Measurements from ENCODE around the gene MPHOSPH9. TPM values are rescaled to one million over a fixed set of nuclear protein-coding genes. Genes with fewer than 3 reads are reported as not detected.

Gene MPHOSPH9
- total RNA-seq, 1 donor from 2014 or later: 302 TPM

- H3K27ac Mint-ChIP-seq: peak overlapping the region; percentile 51
- H3K4me2 ChIP-seq: no peak overlapping the region
- no peak overlapping the region for H3K9ac ChIP-seq
- peak overlapping the region; percentile 69 for H3K4me3 Mint-ChIP-seq
- no peak for TF ChIP-seq EZH2 (IDR thresholded peaks at IDR 0.05)
- TF ChIP-seq CTCF (IDR thresholded peaks at IDR 0.05): no peak
- TF ChIP-seq EZH2phosphoT487 (IDR thresholded peaks at IDR 0.05): no peak
- H3F3A ChIP-seq (ENCODE audit: low read depth): peaks cover 68% of the 10 kb centered on the region
- H3K27ac ChIP-seq: peak overlapping the region; percentile 91
- peaks cover 77% of the 10 kb centered on the region for H3K79me2 ChIP-seq (ENCODE audit: low read depth)
- H3K27me3 ChIP-seq: no peaks in the 10 kb centered on the region
- H3K9me3 Mint-ChIP-seq: no peaks in the 10 kb centered on the region
- no peak overlapping the region for H3K4me3 ChIP-seq
- H2AFZ ChIP-seq (replicated peaks): no peak overlapping the region
- peaks cover 6% of the 10 kb centered on the region for H3K27me3 Mint-ChIP-seq (ENCODE audit: insufficient read depth, low read depth)
- H3K36me3 Mint-ChIP-seq: peaks cover 45% of the 10 kb centered on the region
- peaks cover 6% of the 10 kb centered on the region for H4K20me1 ChIP-seq (ENCODE audit: low read depth)
- no peaks in the 10 kb centered on the region for H3K36me3 ChIP-seq
- peaks cover 38% of the 10 kb centered on the region for H3K4me1 ChIP-seq
- no peaks in the 10 kb centered on the region for H3K9me3 ChIP-seq (ENCODE audit: low read depth)
- peaks cover 13% of the 10 kb centered on the region for H3K4me1 Mint-ChIP-seq
- no peak for DNase-seq (ENCODE audit: low spot score)
Observed at GRCh38 chr12:123263196-123263817, 30.4 kb upstream of the MPHOSPH9 start.

GRCh38 chr12:123261196-123261595, 28.3 kb upstream of the MPHOSPH9 start:
- peak overlapping the region; percentile 91 for H3K27ac ChIP-seq
- peak; percentile 57 for DNase-seq (ENCODE audit: low spot score)
- H4K20me1 ChIP-seq (ENCODE audit: low read depth): peaks cover 6% of the 10 kb centered on the region
- no peak overlapping the region for H2AFZ ChIP-seq (replicated peaks)
- H3K79me2 ChIP-seq (ENCODE audit: low read depth): peaks cover 59% of the 10 kb centered on the region
- Mint-ChIP-seq H3K4me1 (peaks cover 3% of the 10 kb centered on the region), H3K36me3 (peaks cover 38% of the 10 kb centered on the region), H3K27me3 (ENCODE audit: insufficient read depth, low read depth) (peaks cover 4% of the 10 kb centered on the region), H3K27ac (no peak overlapping the region), H3K9me3 (no peaks in the 10 kb centered on the region), H3K4me3 (no peak overlapping the region)
- peaks cover 38% of the 10 kb centered on the region for H3K4me1 ChIP-seq
- no peak overlapping the region for H3K9ac ChIP-seq
- no peak overlapping the region for H3K4me3 ChIP-seq
- H3K4me2 ChIP-seq: peak overlapping the region; percentile 46
- peaks cover 69% of the 10 kb centered on the region for H3F3A ChIP-seq (ENCODE audit: low read depth)
- TF ChIP-seq EZH2phosphoT487 (IDR thresholded peaks at IDR 0.05): no peak
- TF ChIP-seq EZH2 (IDR thresholded peaks at IDR 0.05): no peak
- no peak for TF ChIP-seq CTCF (IDR thresholded peaks at IDR 0.05)
- peaks cover 5% of the 10 kb centered on the region for H3K36me3 ChIP-seq
- no peaks in the 10 kb centered on the region for H3K9me3 ChIP-seq (ENCODE audit: low read depth)
- H3K27me3 ChIP-seq: no peaks in the 10 kb centered on the region

- H3K4me3 ChIP-seq: no peak overlapping the region
- TF ChIP-seq EZH2phosphoT487 (IDR thresholded peaks at IDR 0.05) (no peak), EZH2 (IDR thresholded peaks at IDR 0.05) (no peak), CTCF (IDR thresholded peaks at IDR 0.05) (no peak)
- peaks cover 5% of the 10 kb centered on the region for H3K36me3 ChIP-seq
- H3K4me1 ChIP-seq: peaks cover 38% of the 10 kb centered on the region
- peaks cover 67% of the 10 kb centered on the region for H3F3A ChIP-seq (ENCODE audit: low read depth)
- Mint-ChIP-seq H3K36me3 (peaks cover 37% of the 10 kb centered on the region), H3K4me3 (no peak overlapping the region), H3K27ac (no peak overlapping the region), H3K4me1 (peaks cover 3% of the 10 kb centered on the region), H3K9me3 (no peaks in the 10 kb centered on the region), H3K27me3 (ENCODE audit: insufficient read depth, low read depth) (peaks cover 4% of the 10 kb centered on the region)
- no peak overlapping the region for H3K9ac ChIP-seq
- peaks cover 48% of the 10 kb centered on the region for H3K79me2 ChIP-seq (ENCODE audit: low read depth)
- H4K20me1 ChIP-seq (ENCODE audit: low read depth): peaks cover 6% of the 10 kb centered on the region
- H3K27ac ChIP-seq: peak overlapping the region; percentile 91
- DNase-seq (ENCODE audit: low spot score): no peak
- H3K9me3 ChIP-seq (ENCODE audit: low read depth): no peaks in the 10 kb centered on the region
- H2AFZ ChIP-seq (replicated peaks): no peak overlapping the region
- peak overlapping the region; percentile 19 for H3K4me2 ChIP-seq
- no peaks in the 10 kb centered on the region for H3K27me3 ChIP-seq
Observed at GRCh38 chr12:123260081-123260480, 27.1 kb upstream of the MPHOSPH9 start.

All from neural progenitor cell (in vitro differentiated cells).